K562 (cell line): ENCODE results near the gene EMILIN3. TPM values are rescaled to one million over a fixed set of nuclear protein-coding genes. Genes with fewer than 3 reads are reported as not detected.
A peak's percentile ranks its signal among the peaks of the same experiment; 100 is the strongest.

Experiments
- CBFB ChIP-seq: sonication (generic); formaldehyde crosslinking; IDR thresholded peaks from 2 replicates; pipeline ENCODE4 v1.4.0; 2020; ENCODE audit warnings: mild to moderate bottlenecking, missing genetic modification reagents
- EP400 ChIP-seq: fragments of 450-650 bp; IDR thresholded peaks from 2 replicates; pipeline ENCODE4 v1.6.1; 2017; ENCODE audit warnings: antibody characterized with exemption, mild to moderate bottlenecking, moderate library complexity
- ETV6 ChIP-seq, 3 experiments: fragments of 150-350 bp in 1 of 3; sonication (generic) in 1 of 3; formaldehyde crosslinking in 1 of 3; IDR thresholded peaks; 2 replicates each; pipeline versions ENCODE4 v1.6.1 to v1.8.0; 2014 to 2022; ENCODE audit warnings: borderline replicate concordance in 2 of 3, low read depth in 2 of 3, antibody characterized with exemption in 1 of 3, low read length in 1 of 3, mild to moderate bottlenecking in 1 of 3, missing genetic modification reagents in 1 of 3
- FOXP4 ChIP-seq: sonication (generic); formaldehyde crosslinking; IDR thresholded peaks from 2 replicates; pipeline ENCODE4 v1.8.0; 2022; ENCODE audit warnings: mild to moderate bottlenecking, missing genetic modification reagents, borderline replicate concordance
- HEY1 ChIP-seq: fragments of 250-450 bp; sonication (Bioruptor Pico); IDR thresholded peaks from 2 replicates; pipeline ENCODE4 v1.5.0; 2020; ENCODE audit warnings: mild to moderate bottlenecking, moderate library complexity, borderline replicate concordance
- HMGN3 ChIP-seq: IDR thresholded peaks from 2 replicates; pipeline ENCODE4 v1.6.1; 2011; ENCODE audit warnings: borderline replicate concordance, low read depth, mild to moderate bottlenecking, mixed read lengths, low read length; ENCODE audit not compliant: insufficient read length; ENCODE audit errors: extremely low read depth
- HOXB6 ChIP-seq: fragments of 250-450 bp; sonication (Bioruptor Pico); IDR thresholded peaks from 2 replicates; pipeline ENCODE4 v1.5.1; 2022; ENCODE audit warnings: mild to moderate bottlenecking, borderline replicate concordance
- MAZ ChIP-seq, 2 experiments: fragments of 450-650 bp in 1 of 2; sonication (generic) in 1 of 2; formaldehyde crosslinking; IDR thresholded peaks in 1 of 2; conservative IDR thresholded peaks in 1 of 2; 2 replicates each; pipeline versions ENCODE4 v1.4.0 to v1.5.0; 2020; ENCODE audit warnings: mild to moderate bottlenecking in 1 of 2, missing genetic modification reagents in 1 of 2
- MEF2D ChIP-seq: conservative IDR thresholded peaks from 2 replicates; pipeline ENCODE4 v1.6.1; 2016; ENCODE audit warnings: low read depth, missing genetic modification characterization, missing compliant biosample characterization
- MEIS2 ChIP-seq: fragments of 450-650 bp; IDR thresholded peaks from 2 replicates; pipeline ENCODE4 v1.6.1; 2014; ENCODE audit warnings: mild to moderate bottlenecking; ENCODE audit not compliant: partially characterized antibody
- PML ChIP-seq: IDR thresholded peaks from 2 replicates; pipeline ENCODE4 v1.6.1; 2012; ENCODE audit warnings: low read length, inconsistent platforms
- RBM34 ChIP-seq: fragments of 200-400 bp; formaldehyde crosslinking; IDR thresholded peaks from 2 replicates; pipeline ENCODE4 v1.6.1; 2018; ENCODE audit warnings: low read length, borderline replicate concordance; ENCODE audit not compliant: insufficient read depth
- TBP ChIP-seq: optimal IDR thresholded peaks from 2 replicates; pipeline ENCODE3; 2011; ENCODE audit warnings: low read depth, low read length, improper control_type of control experiment
- THRB ChIP-seq: fragments of 450-650 bp; formaldehyde crosslinking; conservative IDR thresholded peaks from 2 replicates; pipeline ENCODE4 v1.4.0; 2022; ENCODE audit warnings: mild to moderate bottlenecking, missing genetic modification characterization
- ZBED1 ChIP-seq: IDR thresholded peaks from 2 replicates; pipeline ENCODE4 v1.6.1; 2014
- ZFP30 ChIP-seq: fragments of 250-450 bp; sonication (Bioruptor Pico); IDR thresholded peaks from 2 replicates; pipeline ENCODE4 v1.8.0; 2022; ENCODE audit warnings: moderate library complexity, mild to moderate bottlenecking, inconsistent platforms, borderline replicate concordance
- ZNF121 ChIP-seq: sonication (generic); formaldehyde crosslinking; conservative IDR thresholded peaks from 2 replicates; pipeline ENCODE4 v1.8.0; 2022; ENCODE audit warnings: missing genetic modification reagents
- ZNF431 ChIP-seq: sonication (generic); formaldehyde crosslinking; IDR thresholded peaks from 2 replicates; pipeline ENCODE4 v1.8.0; 2022; ENCODE audit warnings: mild to moderate bottlenecking, missing genetic modification reagents
- ZNF551 ChIP-seq: fragments of 250-450 bp; sonication (Bioruptor Pico); IDR thresholded peaks from 2 replicates; pipeline ENCODE4 v1.5.0; 2021; ENCODE audit warnings: mild to moderate bottlenecking, moderate library complexity
- ZNF740 ChIP-seq, 3 experiments: fragments of 200-800 bp in 1 of 3; sonication (Bioruptor generic) in 1 of 3; sonication (generic) in 1 of 3; formaldehyde crosslinking in 1 of 3; IDR thresholded peaks; 2 replicates each; pipeline versions ENCODE4 v1.6.1 to v1.8.0; 2016 to 2022; ENCODE audit warnings: mild to moderate bottlenecking in 2 of 3, missing compliant biosample characterization in 2 of 3, missing genetic modification characterization in 2 of 3, missing genetic modification reagents in 1 of 3
- ZSCAN29 ChIP-seq: fragments of 450-650 bp; IDR thresholded peaks from 2 replicates; pipeline ENCODE4 v1.6.1; 2017
- polyA plus RNA-seq, 8 experiments: library from polyadenylated mRNA; depleted of rRNA in 4 of 8; stranded (reverse) in 5 of 8; unstranded in 3 of 8; fragments of >200 nt; fragmentation: Nextera tagmentation in 2 of 8; fragmentation: Illumina TruSeq in 1 of 8; extraction: Ambion mirVana in 2 of 8; extraction: Trizol in 1 of 8; gene quantifications; 2 replicates each; pipeline versions ENCODE4 v1.2.1 to v1.2.3, GENCODE V29; 2011 to 2014; ENCODE audit warnings: inconsistent platforms in 1 of 8, missing spikeins in 1 of 8
- total RNA-seq, 7 experiments: library from RNA; depleted of rRNA in 6 of 7; stranded (reverse); fragments of >200 nt in 6 of 7; fragmentation: Illumina TruSeq in 2 of 7; extraction: Trizol in 2 of 7; gene quantifications; 2 replicates each; pipeline versions ENCODE4 v1.2.1 to v1.2.3, GENCODE V29; 2011 to 2021; ENCODE audit warnings: low replicate concordance in 1 of 7

EMILIN3 gene
- total and polyA plus RNA-seq, 9 of the 15 experiments (the other 6 are each of a cell fraction or from before 2014, with no cell fraction given) = 0.01 to 0.07 TPM; not detected in 7

- TF ChIP-seq EP400 (no peak), ZNF551 (CRISPR knock-in tag) (no peak), TBP (no peak), MEIS2 (peak; percentile 80), MEF2D (tag) (no peak), HEY1 (CRISPR knock-in tag) (no peak), MAZ (CRISPR knock-in tag; conservative IDR thresholded peaks at IDR 0.05 in 1 of 2, IDR thresholded peaks at IDR 0.05 in 1 of 2) (peak; percentile 80 to 92), HOXB6 (CRISPR knock-in tag) (no peak), THRB (no peak), ZNF431 (CRISPR knock-in tag) (no peak), HMGN3 (peak; percentile 73), FOXP4 (CRISPR knock-in tag) (no peak), CBFB (no peak), PML (no peak), RBM34 (0 out of 2 replicates have a peak, but pooled peaks have one; percentile 30), ETV6 (IDR thresholded peaks at IDR 0.05; ENCODE audit: borderline replicate concordance in 1 of 2, low read depth in 2 of 2, low read length in 1 of 2) (no peak), ETV6 (CRISPR knock-in tag; IDR thresholded peaks at IDR 0.05; ENCODE audit: borderline replicate concordance) (no peak), ZNF740 (CRISPR knock-in tag; IDR thresholded peaks at IDR 0.05) (no peak), ZNF740 (tag; IDR thresholded peaks at IDR 0.05) (no peak), ZNF121 (CRISPR knock-in tag) (no peak), ZFP30 (CRISPR knock-in tag) (no peak), ZBED1 (no peak), ZSCAN29 (no peak)
Measured at GRCh38 chr20:41317546-41318270, 48.9 kb downstream of the EMILIN3 start, which contains the start of gene ZHX3 (continued).
